Activated T-cell treated with anti-CD3 and anti-CD28 coated beads, Interleukin-2, amount 50 U/mL, for 24 hours (primary cell): ENCODE results near the gene CASTOR1.

Experiments
- DNase-seq: peaks from one replicate; pipeline ENCODE4 v3.0.0-alpha.2; 2020
- H3K27ac Mint-ChIP-seq: 2 replicates; pipeline ENCODE4 v1.8.0; 2020; ENCODE audit warnings: mild to moderate bottlenecking, mixed read lengths
- H3K27me3 Mint-ChIP-seq: 2 replicates; pipeline ENCODE4 v1.8.0; 2020; ENCODE audit warnings: mixed read lengths
- H3K36me3 Mint-ChIP-seq: 2 replicates; pipeline ENCODE4 v1.8.0; 2020; ENCODE audit warnings: low read depth, mixed read lengths
- H3K4me1 Mint-ChIP-seq: 2 replicates; pipeline ENCODE4 v1.8.0; 2020; ENCODE audit warnings: low read depth, mixed read lengths
- H3K4me3 Mint-ChIP-seq: 2 replicates; pipeline ENCODE4 v1.8.0; 2020; ENCODE audit warnings: mild to moderate bottlenecking, moderate library complexity, mixed read lengths
- H3K9me3 Mint-ChIP-seq: 2 replicates; pipeline ENCODE4 v1.8.0; 2020; ENCODE audit warnings: mixed read lengths

CASTOR1 gene

GRCh38 chr22:30261134-30261533 lies 28.2 kb downstream of the CASTOR1 start:
- peaks cover 37% of the 10 kb centered on the region for H3K4me1 Mint-ChIP-seq
- no peaks in the 10 kb centered on the region for H3K27me3 Mint-ChIP-seq
- no peak overlapping the region for H3K4me3 Mint-ChIP-seq
- DNase-seq, result no peak
- H3K9me3 Mint-ChIP-seq, result no peaks in the 10 kb centered on the region
- H3K27ac Mint-ChIP-seq, result no peak overlapping the region
- peaks cover 44% of the 10 kb centered on the region for H3K36me3 Mint-ChIP-seq

- H3K9me3 Mint-ChIP-seq, result no peaks in the 10 kb centered on the region
- H3K4me3 Mint-ChIP-seq, result no peak overlapping the region
These were observed 28.6 kb downstream of the CASTOR1 start for GRCh38 chr22:30260682-30261081.

GRCh38 chr22:30260276-30260675 lies 29.0 kb downstream of the CASTOR1 start:
- no peaks in the 10 kb centered on the region for H3K27me3 Mint-ChIP-seq
- H3K36me3 Mint-ChIP-seq, result peaks cover 37% of the 10 kb centered on the region
- H3K27ac Mint-ChIP-seq, result no peak overlapping the region
- no peak for DNase-seq
- peaks cover 31% of the 10 kb centered on the region for H3K4me1 Mint-ChIP-seq
- no peak overlapping the region for H3K4me3 Mint-ChIP-seq
- H3K9me3 Mint-ChIP-seq, result no peaks in the 10 kb centered on the region

More at GRCh38 chr22:30260682-30261081, 28.6 kb downstream of the CASTOR1 start:
- no peaks in the 10 kb centered on the region for H3K27me3 Mint-ChIP-seq
- H3K36me3 Mint-ChIP-seq, result peaks cover 41% of the 10 kb centered on the region
- H3K27ac Mint-ChIP-seq, result no peak overlapping the region
- peaks cover 35% of the 10 kb centered on the region for H3K4me1 Mint-ChIP-seq
- DNase-seq, result no peak

- Mint-ChIP-seq H3K4me1 (peaks cover 38% of the 10 kb centered on the region), H3K9me3 (no peaks in the 10 kb centered on the region), H3K27me3 (no peaks in the 10 kb centered on the region), H3K27ac (no peak overlapping the region), H3K4me3 (no peak overlapping the region), H3K36me3 (no peaks in the 10 kb centered on the region)
- DNase-seq, result no peak
These were observed 35.0 kb downstream of the CASTOR1 start for GRCh38 chr22:30254314-30254713.

GRCh38 chr22:30253205-30253852 lies 36.0 kb downstream of the CASTOR1 start:
- no peak overlapping the region for H3K27ac Mint-ChIP-seq
- no peaks in the 10 kb centered on the region for H3K9me3 Mint-ChIP-seq
- DNase-seq, result no peak
- H3K36me3 Mint-ChIP-seq, result no peaks in the 10 kb centered on the region
- no peak overlapping the region for H3K4me3 Mint-ChIP-seq
- H3K27me3 Mint-ChIP-seq, result no peaks in the 10 kb centered on the region
- peaks cover 44% of the 10 kb centered on the region for H3K4me1 Mint-ChIP-seq

GRCh38 chr22:30252411-30253204 lies 36.7 kb downstream of the CASTOR1 start:
- Mint-ChIP-seq H3K27me3 (peaks cover 2% of the 10 kb centered on the region), H3K9me3 (no peaks in the 10 kb centered on the region), H3K27ac (no peak overlapping the region), H3K4me1 (peaks cover 50% of the 10 kb centered on the region), H3K4me3 (no peak overlapping the region), H3K36me3 (no peaks in the 10 kb centered on the region)
- DNase-seq, result no peak

GRCh38 chr22:30251711-30252110 lies 37.6 kb downstream of the CASTOR1 start:
- no peaks in the 10 kb centered on the region for H3K36me3 Mint-ChIP-seq
- H3K27ac Mint-ChIP-seq, result no peak overlapping the region
- H3K9me3 Mint-ChIP-seq, result no peaks in the 10 kb centered on the region
- peaks cover 3% of the 10 kb centered on the region for H3K27me3 Mint-ChIP-seq
- peaks cover 58% of the 10 kb centered on the region for H3K4me1 Mint-ChIP-seq
- no peak for DNase-seq
- H3K4me3 Mint-ChIP-seq, result no peak overlapping the region

GRCh38 chr22:30250661-30251267 lies 38.5 kb downstream of the CASTOR1 start:
- Mint-ChIP-seq H3K4me1 (peaks cover 60% of the 10 kb centered on the region), H3K27me3 (peaks cover 3% of the 10 kb centered on the region), H3K36me3 (peaks cover 6% of the 10 kb centered on the region), H3K9me3 (no peaks in the 10 kb centered on the region), H3K4me3 (no peak overlapping the region), H3K27ac (peak overlapping the region; percentile 83)
- peak; percentile 62 for DNase-seq

GRCh38 chr22:30250039-30250565 lies 39.2 kb downstream of the CASTOR1 start:
- H3K36me3 Mint-ChIP-seq, result peaks cover 12% of the 10 kb centered on the region
- peaks cover 3% of the 10 kb centered on the region for H3K27me3 Mint-ChIP-seq
- peaks cover 65% of the 10 kb centered on the region for H3K4me1 Mint-ChIP-seq
- no peaks in the 10 kb centered on the region for H3K9me3 Mint-ChIP-seq
- H3K4me3 Mint-ChIP-seq, result no peak overlapping the region
- DNase-seq, result no peak
- H3K27ac Mint-ChIP-seq, result peak overlapping the region; percentile 83

- H3K36me3 Mint-ChIP-seq, result peaks cover 20% of the 10 kb centered on the region
- H3K27ac Mint-ChIP-seq, result peak overlapping the region; percentile 65
- no peak for DNase-seq
- H3K4me3 Mint-ChIP-seq, result no peak overlapping the region
- H3K9me3 Mint-ChIP-seq, result no peaks in the 10 kb centered on the region
- H3K27me3 Mint-ChIP-seq, result peaks cover 3% of the 10 kb centered on the region
- peaks cover 73% of the 10 kb centered on the region for H3K4me1 Mint-ChIP-seq
These were observed 40.0 kb downstream of the CASTOR1 start for GRCh38 chr22:30249049-30250038.

- H3K4me1 Mint-ChIP-seq, result peaks cover 79% of the 10 kb centered on the region
- DNase-seq, result no peak
- H3K36me3 Mint-ChIP-seq, result peaks cover 29% of the 10 kb centered on the region
- no peak overlapping the region for H3K4me3 Mint-ChIP-seq
- H3K27ac Mint-ChIP-seq, result peak overlapping the region; percentile 65
- H3K27me3 Mint-ChIP-seq, result peaks cover 3% of the 10 kb centered on the region
- H3K9me3 Mint-ChIP-seq, result no peaks in the 10 kb centered on the region
These were observed 40.8 kb downstream of the CASTOR1 start for GRCh38 chr22:30248484-30248883.

- Mint-ChIP-seq H3K4me1 (peaks cover 80% of the 10 kb centered on the region), H3K27ac (peak overlapping the region; percentile 92)
These were observed 41.3 kb downstream of the CASTOR1 start for GRCh38 chr22:30247974-30248373.

GRCh38 chr22:30247561-30247960 lies 41.7 kb downstream of the CASTOR1 start:
- peaks cover 80% of the 10 kb centered on the region for H3K4me1 Mint-ChIP-seq
- H3K9me3 Mint-ChIP-seq, result no peaks in the 10 kb centered on the region
- peak overlapping the region; percentile 92 for H3K27ac Mint-ChIP-seq
- peak overlapping the region; percentile 90 for H3K4me3 Mint-ChIP-seq
- peaks cover 38% of the 10 kb centered on the region for H3K36me3 Mint-ChIP-seq
- no peak for DNase-seq
- H3K27me3 Mint-ChIP-seq, result peaks cover 3% of the 10 kb centered on the region

More at GRCh38 chr22:30247974-30248373, 41.3 kb downstream of the CASTOR1 start:
- peak overlapping the region; percentile 90 for H3K4me3 Mint-ChIP-seq
- peaks cover 34% of the 10 kb centered on the region for H3K36me3 Mint-ChIP-seq
- H3K27me3 Mint-ChIP-seq, result peaks cover 3% of the 10 kb centered on the region
- DNase-seq, result no peak
- no peaks in the 10 kb centered on the region for H3K9me3 Mint-ChIP-seq
